ENCODE results near the gene TTC4. TPM values are rescaled to one million over a fixed set of nuclear protein-coding genes. Genes with fewer than 3 reads are reported as not detected.
A peak's percentile ranks its signal among the peaks of the same experiment; 100 is the strongest.

Gene TTC4, protein sequence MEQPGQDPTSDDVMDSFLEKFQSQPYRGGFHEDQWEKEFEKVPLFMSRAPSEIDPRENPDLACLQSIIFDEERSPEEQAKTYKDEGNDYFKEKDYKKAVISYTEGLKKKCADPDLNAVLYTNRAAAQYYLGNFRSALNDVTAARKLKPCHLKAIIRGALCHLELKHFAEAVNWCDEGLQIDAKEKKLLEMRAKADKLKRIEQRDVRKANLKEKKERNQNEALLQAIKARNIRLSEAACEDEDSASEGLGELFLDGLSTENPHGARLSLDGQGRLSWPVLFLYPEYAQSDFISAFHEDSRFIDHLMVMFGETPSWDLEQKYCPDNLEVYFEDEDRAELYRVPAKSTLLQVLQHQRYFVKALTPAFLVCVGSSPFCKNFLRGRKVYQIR
- total RNA-seq (2012; rRNA removed) (27.1 and 35.3 TPM in 2 replicates), polyA plus RNA-seq (2012; rRNA removed) (18.0 and 21.6 TPM in 2 replicates), Bru-seq, nascent RNA (percentile 59 among the genes with signal in this experiment), BruChase-seq, experiment 1, labeled RNA remaining after a 6-hour chase (percentile 70 among the genes with signal in this experiment), BruChase-seq, experiment 2, labeled RNA remaining after a 2-hour chase (percentile 79 among the genes with signal in this experiment)
- 5.4 and 11.6 TPM in 2 replicates for polyA plus RNA-seq (2012; cell fraction: cytosol; rRNA removed)
- 16.5 and 28.1 TPM in 2 replicates for polyA plus RNA-seq (2012; cell fraction: nucleus; rRNA removed; ENCODE audit: low replicate concordance)
- long read RNA-seq, transcript TTC4-201 (10 exons, 2,395 nt), result major isoform, 19 of 26 reads
- long read RNA-seq, partial matches to known transcripts, result 2 of 26 reads
- long read RNA-seq, other reads (novel, unspliced or antisense), result 5 of 26 reads

GRCh38 chr1:54715493-54716298 is at the start of gene TTC4:
TTC4 (plus strand) TSS chr1:54715861; CDS start chr1:54715909, 48 bp downstream.
- H2BK120ac ChIP-seq (ENCODE audit: low read depth, low read length), result peak within 1 kb of the TSS; percentile 72
- peak within 1 kb of the TSS; percentile 81 for H2AK5ac ChIP-seq (ENCODE audit: low read depth, low read length)
- H4K5ac ChIP-seq (ENCODE audit: low read depth, low read length), result peak within 1 kb of the TSS; percentile 95
- H2BK5ac ChIP-seq (ENCODE audit: low read depth, low read length, poor library complexity, severe bottlenecking), result peak within 1 kb of the TSS; percentile 71
- TF ChIP-seq POLR2A (IDR thresholded peaks at IDR 0.05; ENCODE audit: low read depth, low read length) (peak; percentile 74; the same call in 1 of the 2 replicates), CHD1 (IDR thresholded peaks at IDR 0.05; ENCODE audit: low read depth, low read length) (0 out of 2 replicates have a peak, but pooled peaks have one; percentile 41), FOS (IDR thresholded peaks at IDR 0.05; ENCODE audit: low read depth, low read length) (no peak), NFE2L2 (IDR thresholded peaks at IDR 0.05; ENCODE audit: low read depth, low read length) (no peak), MAZ (IDR thresholded peaks at IDR 0.05; ENCODE audit: borderline replicate concordance, low read depth, low read length) (peak; percentile 68; the same call in 1 of the 2 replicates), MXI1 (IDR thresholded peaks at IDR 0.05; ENCODE audit: borderline replicate concordance, low read depth, low read length) (peak; percentile 92; the same call in 1 of the 2 replicates)
- TF ChIP-seq, protein P1, sequence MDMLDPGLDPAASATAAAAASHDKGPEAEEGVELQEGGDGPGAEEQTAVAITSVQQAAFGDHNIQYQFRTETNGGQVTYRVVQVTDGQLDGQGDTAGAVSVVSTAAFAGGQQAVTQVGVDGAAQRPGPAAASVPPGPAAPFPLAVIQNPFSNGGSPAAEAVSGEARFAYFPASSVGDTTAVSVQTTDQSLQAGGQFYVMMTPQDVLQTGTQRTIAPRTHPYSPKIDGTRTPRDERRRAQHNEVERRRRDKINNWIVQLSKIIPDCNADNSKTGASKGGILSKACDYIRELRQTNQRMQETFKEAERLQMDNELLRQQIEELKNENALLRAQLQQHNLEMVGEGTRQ (IDR thresholded peaks at IDR 0.05; ENCODE audit: low read depth, low read length), result peak; percentile 20; the same call in 1 of the 2 replicates
- DNase-seq (peak; percentile 65), ATAC-seq (ENCODE audit: low read depth) (peak; percentile 100)
- peak within 1 kb of the TSS; percentile 74 for H3K27ac ChIP-seq (ENCODE audit: insufficient read depth, low read length)
- peaks cover 3% of the 10 kb centered on the region; the same call in 1 of the 2 replicates for H3K36me3 ChIP-seq (ENCODE audit: control insufficient read depth, insufficient read depth, low read length)
- H3K79me1 ChIP-seq (ENCODE audit: low read depth in 1 of 2, low read length in 2 of 2), result peaks cover 9 to 29% of the 10 kb centered on the region in 2 experiments
- peak within 1 kb of the TSS; percentile 97 to 99 for H4K8ac ChIP-seq (ENCODE audit: low read depth in 2 of 2, low read length in 2 of 2)
- H4K20me1 ChIP-seq (ENCODE audit: insufficient read depth, low read length), result no peaks in the 10 kb centered on the region
- dilution Hi-C loops (cut with HindIII; ENCODE audit: low sequenced_read_pairs, unreplicated experiment), result no loop called here
- peaks cover 5% of the 10 kb centered on the region; the same call in 1 of the 2 replicates for H3K27me3 ChIP-seq (ENCODE audit: control insufficient read depth, insufficient read depth, low read length)
- H3K4ac ChIP-seq (ENCODE audit: low read depth, low read length), result peak within 1 kb of the TSS; percentile 95
- H3K18ac ChIP-seq (ENCODE audit: low read depth, low read length), result peak within 1 kb of the TSS; percentile 40; the same call in 1 of the 2 replicates
- H3K4me3 ChIP-seq (ENCODE audit: insufficient read depth, low read depth, low read length), result peak within 1 kb of the TSS; percentile 86
- H2AFZ ChIP-seq (replicated peaks; ENCODE audit: low read length, poor library complexity), result peak within 1 kb of the TSS; percentile 94
- CTCF ChIA-PET, result no interaction called here
- BruUV-seq (replicated peaks), result no TSS peak
- peak within 1 kb of the TSS; percentile 88 for H3K23ac ChIP-seq (ENCODE audit: low read depth, low read length)
- no peaks in the 10 kb centered on the region for H3K4me1 ChIP-seq (ENCODE audit: control insufficient read depth, insufficient read depth, low read length)
- peak within 1 kb of the TSS; percentile 85 for H3K9ac ChIP-seq (ENCODE audit: low read depth, low read length)
- in situ Hi-C loops (cut with MboI; ENCODE audit: low sequenced_read_pairs), result no loop called here
- H3K56ac ChIP-seq (ENCODE audit: extremely low read depth, insufficient read depth, low read length), result peak within 1 kb of the TSS; percentile 66
- H3K9me3 ChIP-seq (ENCODE audit: control insufficient read depth, insufficient read depth, low read length), result no peaks in the 10 kb centered on the region
- peak within 1 kb of the TSS; percentile 65; the same call in 1 of the 3 replicates for H2BK15ac ChIP-seq (ENCODE audit: low read depth, low read length)
- 1% methylated on average over 30 of the region's 51 CpGs; no CpG with 5 or more reads in 1 of the 2 experiments for WGBS, 2 experiments (ENCODE audit: extremely low coverage in 2 of 2, insufficient read length in 1 of 2)
- 0 out of 2 replicates have a peak, but pooled peaks cover 6% of the 10 kb centered on the region for H3K9me1 ChIP-seq (ENCODE audit: insufficient read depth, low read length)
- peak within 1 kb of the TSS; percentile 21; the same call in 1 of the 2 replicates for H2BK20ac ChIP-seq (ENCODE audit: low read depth, low read length)
- H2AK9ac ChIP-seq (replicated peaks; ENCODE audit: low read depth, low read length, poor library complexity), result peak within 1 kb of the TSS; percentile 93
- peak within 1 kb of the TSS; percentile 94 for H3K4me2 ChIP-seq (ENCODE audit: low read depth, low read length)
- POLR2A ChIA-PET (ENCODE audit: unreplicated experiment), result no interaction called here
- intact Hi-C loops (cut with micrococcal nuclease), result loop anchor here (1.0 to 2.0 kb wide), 2 partner anchors 49 to 217 kb away; partner anchors contain the start of gene PARS2
- peak within 1 kb of the TSS; percentile 93 for H3K14ac ChIP-seq (replicated peaks; ENCODE audit: low read depth, low read length)
- peak within 1 kb of the TSS; percentile 89 for H4K91ac ChIP-seq (ENCODE audit: insufficient read depth, low read depth, low read length)

Measured in IMR-90 (cell line).